ENCODE results near the gene GLI2.

- TF ChIP-seq CTCF (conservative IDR thresholded peaks at IDR 0.05): no peak
- TF ChIP-seq ZFX (IDR thresholded peaks at IDR 0.05): no peak
Observed at GRCh38 chr2:120776649-120777048, 41.0 kb downstream of the GLI2 start.
